HG03045 (cell line): ENCODE data around the gene PRLR.

Experiments
- ATAC-seq: cut with Tn5 transposase; IDR thresholded peaks from one replicate; pipeline ENCODE4 v1.9.1; 2021; ENCODE audit warnings: mild to moderate bottlenecking, moderate library complexity; ENCODE audit not compliant: unreplicated experiment

The PRLR gene

DNA sequence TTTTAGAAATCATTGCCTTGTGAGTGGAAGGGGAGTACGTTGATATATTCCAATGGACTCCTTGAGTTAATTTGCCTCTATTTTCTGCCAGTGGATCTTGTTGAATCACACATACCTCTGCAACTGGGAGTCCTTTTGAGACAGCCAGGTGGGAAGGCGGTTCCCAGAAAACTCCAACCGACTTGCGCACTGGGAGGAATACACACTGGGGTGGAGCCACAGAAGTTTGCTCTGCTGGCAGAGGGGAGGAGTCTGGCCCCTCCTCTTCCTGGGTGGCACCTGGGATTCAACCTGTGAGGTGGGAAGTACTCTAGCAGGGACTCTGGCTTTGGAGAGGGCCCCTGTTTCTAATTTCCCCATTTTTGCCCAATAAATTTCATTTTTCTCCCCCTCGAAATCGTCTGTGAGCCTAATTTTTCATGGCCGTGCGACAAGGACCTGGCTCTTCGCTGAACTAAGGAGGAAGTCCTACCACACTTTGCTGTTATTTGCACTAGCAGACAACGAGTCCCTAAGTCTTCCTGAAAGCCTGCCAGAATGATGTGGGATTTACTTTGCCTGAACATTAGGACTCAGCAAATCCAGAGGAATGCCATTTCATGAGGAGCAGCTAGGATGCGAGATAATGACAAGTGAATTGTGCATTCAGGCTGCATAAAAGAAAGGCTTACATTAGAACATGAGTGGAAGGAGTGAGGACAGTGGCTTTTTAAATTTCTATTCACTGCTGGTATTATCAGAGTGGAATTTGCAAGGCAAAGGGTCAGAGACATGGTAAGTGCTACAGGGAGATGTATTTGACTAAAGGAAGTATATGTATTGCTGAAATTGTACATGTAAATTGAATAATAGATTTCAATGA, 67.2 kb downstream of the PRLR start:
- ATAC-seq = no peak

DNA sequence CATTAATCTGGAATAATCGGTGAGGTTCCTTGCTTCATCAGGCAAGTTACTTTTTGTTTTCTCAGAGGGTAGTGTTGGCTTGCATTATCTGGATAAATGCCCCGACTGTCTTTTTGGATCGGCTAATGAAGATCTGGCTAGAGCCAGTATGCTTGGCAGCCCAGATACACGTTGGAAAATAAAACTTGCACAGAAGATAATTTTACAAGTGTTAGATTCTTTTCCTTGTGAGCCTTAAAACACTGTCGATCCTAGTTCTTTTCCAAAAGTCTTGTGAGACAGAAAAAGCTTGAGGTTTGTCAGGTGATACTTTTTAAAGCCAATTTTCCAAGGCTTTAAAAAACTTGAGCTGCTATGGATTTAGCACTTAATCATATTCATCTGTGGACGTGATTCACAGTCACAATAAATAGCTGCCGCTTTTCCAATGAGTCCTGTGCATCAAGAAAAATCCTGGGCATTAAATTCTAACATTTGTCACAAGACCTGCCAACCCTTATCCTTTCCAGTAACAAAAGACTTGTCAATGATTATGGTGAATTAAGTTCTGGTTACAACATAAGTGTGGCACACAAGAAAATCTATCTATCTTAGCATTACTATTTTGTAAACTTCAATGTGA, 68.5 kb downstream of the PRLR start:
- ATAC-seq = no peak

DNA sequence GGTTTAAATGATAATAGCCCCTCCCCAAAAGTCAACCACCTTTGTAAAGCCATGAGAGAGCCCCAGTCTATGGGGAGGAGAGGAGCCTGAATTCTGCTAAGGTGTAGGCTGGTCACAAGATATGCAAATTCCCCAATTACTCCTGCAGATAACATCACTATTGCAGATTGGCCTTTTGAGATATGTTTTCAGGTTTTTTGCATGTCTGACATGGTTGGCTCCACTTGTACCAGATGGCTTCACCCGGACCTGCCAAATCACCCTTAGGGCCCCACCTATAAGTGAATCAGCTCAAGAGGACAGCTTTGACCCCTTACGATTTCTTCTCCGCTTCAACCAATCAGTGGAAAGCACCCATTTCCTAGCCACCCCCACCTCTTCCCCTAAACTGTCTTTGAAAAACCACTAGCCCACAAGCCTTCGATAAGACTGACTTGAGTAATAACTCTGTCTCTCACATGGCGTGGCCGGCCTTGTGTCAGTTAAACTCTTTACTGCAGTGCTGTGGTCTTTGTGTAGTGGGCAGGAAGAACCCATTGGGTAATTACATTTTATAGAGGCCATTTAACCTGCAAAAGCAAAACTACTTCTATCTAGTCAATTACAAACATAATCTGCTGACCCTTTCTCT, 69.7 kb downstream of the PRLR start:
- ATAC-seq = no peak

DNA sequence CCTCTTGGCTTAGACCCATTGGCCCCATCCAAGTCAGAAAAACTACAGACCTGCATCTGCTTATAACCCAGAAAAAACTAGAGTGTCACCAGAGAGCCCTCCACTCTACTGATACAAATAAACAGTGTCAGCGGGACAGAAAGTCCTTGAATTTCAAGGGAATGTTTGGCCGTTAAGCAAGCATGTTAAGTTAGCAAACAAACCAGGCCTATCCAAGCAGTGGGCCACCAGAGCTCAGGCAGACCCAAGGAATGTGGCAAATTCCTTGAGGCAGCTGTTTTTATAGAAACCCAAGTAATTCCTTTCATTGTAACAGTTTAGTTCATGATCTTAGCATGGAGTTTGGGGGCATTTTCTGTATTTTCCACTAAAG, 70.9 kb downstream of the PRLR start:
- ATAC-seq = no peak

DNA sequence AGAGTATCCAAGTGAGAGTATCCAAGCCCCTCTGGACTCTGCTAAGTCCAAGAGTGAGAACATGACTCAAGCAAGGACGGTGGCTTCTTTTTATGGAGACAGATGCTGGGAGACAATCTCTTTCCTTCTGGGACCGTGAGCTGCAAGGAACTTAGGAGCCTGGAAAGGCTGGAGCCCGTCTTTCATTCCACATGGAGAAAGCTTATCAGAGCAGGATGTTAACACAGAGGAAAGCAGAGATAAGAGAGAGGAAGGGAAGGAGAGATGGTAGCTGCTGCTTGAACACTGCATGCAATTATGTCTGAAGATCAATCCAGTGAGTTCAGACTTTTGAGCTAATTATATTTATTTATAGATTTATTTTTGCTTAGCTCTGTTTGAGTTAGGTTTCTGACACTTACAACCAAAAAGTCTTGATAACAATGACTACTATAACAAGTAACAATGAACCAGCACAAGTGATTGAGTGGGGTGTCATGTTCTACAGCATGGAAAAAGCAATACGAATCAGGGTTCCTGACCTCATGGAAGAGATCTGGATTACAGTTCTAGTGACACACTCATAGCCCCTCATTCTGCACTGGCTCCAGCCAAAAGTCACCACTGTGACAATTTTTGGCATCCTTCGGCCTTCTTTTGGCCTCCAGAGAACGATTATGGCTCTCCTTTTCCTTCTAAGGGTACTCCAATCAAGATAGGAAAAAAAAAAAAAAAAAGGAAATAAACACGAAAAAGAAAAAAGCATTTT, 71.5 kb downstream of the PRLR start:
- no peak for ATAC-seq

DNA sequence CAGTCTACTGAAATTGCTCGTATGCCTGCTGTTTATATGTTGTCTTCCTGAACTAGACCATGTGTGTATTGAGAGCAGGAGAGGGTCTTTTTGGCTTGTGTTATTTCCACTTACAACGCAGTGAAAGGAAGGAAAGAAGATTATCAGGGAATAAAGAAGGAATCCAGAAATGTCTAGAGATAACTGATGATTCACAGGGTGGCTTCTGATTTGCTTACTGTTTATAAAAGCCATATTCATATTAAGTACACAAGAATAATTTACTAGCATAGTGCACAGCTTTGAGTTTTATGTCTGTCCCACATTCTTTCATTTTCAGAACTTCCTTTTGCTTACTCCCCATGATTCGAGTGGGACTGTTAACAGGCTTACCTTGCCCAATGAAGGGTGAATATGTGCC, 72.1 kb downstream of the PRLR start:
- no peak for ATAC-seq

DNA sequence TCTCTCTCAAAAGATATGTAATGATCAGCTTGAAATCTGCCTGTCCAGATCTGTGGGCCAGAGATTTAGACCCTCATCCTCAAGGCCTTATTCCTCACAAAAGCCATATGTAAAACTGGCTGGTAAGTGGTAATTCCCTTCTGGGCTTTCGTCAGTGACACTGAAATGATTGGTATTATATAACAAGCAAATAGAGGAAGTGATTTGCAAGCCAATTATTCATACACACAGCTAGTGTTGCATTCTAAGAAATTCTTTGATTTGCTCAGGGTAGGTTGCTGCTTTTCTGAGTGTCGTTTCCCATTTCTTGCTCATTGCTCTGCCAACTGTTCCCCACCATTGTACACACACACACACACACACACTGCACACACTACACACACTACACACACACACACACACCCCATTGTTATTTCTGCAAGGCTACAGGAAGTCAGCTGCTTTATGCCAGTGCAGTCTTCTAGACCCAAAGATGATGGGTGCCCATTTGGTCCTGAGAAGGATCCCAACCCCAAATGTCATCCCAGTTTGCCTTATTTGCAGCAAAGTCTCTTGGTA, 76.8 kb downstream of the PRLR start:
- no peak for ATAC-seq

DNA sequence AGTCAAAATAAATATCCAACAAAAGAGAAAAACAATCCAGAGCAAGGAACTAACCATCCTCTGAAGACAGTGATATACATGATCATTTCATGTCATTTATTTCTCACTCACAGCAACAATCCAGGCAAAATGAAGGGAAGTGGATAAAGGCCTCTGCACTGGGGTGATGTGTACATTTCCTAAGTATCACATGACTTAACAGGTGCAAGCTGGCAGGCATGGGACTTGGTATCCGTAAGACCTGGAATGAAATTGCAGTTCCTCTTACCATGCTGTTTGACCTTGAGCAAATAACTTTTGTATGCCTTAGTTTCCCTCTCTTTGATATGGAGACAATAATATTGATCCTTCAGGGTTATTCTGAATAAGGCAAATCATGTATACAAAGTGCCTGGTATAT, 77.6 kb downstream of the PRLR start:
- ATAC-seq = no peak

DNA sequence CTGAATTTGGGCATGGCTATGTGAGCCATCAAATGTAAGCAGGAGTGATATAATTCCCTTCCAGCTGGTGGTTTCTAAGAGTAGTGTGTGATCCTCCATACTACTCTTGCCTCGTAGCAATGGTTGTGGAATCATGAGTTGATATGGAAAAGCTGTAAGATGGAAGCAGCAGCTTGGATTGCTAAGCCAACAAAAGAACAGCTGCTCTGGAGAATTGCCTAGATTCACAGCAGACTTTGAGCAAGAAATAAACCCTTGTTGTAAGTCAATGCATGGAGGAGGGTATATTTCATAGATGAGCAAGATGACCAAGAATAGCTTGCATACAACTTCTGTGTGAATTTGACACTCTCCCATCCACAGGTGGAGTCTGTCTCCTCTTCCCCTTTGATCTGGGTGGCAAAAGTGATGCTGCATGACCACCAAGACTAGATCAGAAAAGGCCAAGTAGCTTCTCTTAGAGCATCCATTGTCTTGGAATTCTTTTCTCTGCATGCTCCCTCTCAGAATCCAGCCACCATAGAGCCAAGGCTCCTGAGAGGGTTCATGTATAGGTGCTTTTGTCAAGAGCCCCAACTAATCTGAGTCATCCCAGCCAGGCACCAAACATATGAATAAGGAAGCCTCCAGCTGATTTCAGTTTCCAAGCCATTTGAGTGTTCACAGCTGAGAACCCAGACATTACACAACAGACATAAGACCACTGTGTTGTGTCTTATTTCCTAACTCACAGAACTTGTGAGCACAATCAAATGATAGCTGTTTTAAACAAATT, 79.0 kb downstream of the PRLR start:
- no peak for ATAC-seq

DNA sequence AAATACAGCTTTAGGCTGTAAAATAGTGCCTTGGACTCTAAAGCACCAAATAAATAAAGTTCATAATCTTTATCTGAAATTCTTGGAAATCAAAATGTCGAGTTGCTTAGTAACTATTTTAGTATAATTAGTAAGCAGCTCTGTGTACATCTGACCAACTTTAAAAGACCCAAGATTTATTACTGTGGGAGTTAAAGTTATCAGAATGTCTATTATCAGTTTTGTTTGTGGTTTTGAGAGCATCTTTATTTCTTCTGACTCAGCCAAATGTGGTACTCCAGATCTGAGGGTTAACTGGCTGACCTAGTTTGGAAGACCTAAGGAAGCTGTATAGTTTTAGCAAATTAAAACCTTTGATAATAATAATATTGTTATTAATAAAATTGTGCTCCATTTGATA, 81.2 kb downstream of the PRLR start:
- no peak for ATAC-seq

DNA sequence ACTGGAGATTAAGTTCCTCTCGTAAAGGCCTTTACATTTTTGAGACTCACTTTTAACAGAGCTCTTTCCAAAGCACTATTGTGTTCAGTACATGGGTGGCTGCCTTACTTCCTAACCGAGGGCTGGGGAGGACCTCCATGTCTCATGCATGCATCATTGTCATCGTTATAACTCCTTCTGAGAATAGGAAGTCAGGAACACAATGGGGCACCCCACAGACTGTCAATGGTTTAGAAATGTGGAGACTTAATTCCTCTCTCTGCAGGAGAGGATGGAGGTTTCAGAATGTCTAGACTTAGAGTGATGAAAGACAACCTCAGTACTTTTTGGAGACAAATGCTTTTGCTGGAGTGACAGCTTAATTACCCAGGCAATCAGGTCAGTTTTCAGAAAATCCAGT, 83.9 kb downstream of the PRLR start:
- ATAC-seq = no peak

DNA sequence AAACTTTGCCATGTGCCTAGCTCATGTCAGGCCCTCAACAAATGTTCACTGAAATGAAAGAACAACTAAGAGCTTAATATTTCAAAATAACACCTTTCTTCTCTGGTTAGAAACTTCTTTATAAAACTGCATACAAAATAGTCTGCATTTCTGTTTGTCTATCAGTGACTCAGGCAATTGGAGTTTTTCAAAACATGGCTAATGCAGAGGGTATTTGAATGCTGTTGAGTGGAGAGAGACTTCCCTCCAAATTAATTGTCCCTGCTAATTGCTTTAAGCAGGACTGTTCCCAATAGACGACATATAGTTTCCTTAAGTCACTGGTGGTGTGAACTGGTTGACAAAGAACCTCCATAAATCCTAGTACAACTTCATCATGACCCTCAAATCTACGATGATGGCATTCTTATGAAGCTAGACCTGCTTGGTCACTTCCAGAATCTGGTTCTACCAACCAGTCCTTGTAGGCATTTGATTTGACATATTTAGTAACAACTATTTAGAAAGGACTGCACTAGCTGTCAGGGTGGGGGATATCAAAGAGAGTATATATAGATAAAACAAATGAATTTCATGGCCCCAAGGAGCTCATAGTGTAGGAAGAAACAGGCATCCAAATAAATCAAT, 84.5 kb downstream of the PRLR start:
- no peak for ATAC-seq

DNA sequence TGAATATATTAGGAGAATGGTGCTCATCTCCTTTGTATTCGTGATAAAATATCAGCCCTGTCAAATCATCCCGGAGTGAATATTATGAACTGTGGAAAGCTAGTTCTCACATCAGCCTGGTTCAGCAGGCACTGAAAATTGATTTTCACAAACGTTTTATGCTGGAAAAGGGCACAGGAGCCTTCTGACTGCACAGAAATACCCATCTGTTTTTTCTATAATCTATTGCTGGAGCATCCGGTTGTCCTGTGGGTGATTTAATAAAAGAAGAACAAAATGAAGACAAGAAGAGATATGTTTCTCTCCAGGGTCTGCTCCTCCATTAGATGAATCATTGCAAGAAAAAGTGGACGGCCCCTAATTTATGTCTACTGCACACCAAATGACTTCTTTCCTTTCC, 85.3 kb downstream of the PRLR start:
- ATAC-seq = no peak

DNA sequence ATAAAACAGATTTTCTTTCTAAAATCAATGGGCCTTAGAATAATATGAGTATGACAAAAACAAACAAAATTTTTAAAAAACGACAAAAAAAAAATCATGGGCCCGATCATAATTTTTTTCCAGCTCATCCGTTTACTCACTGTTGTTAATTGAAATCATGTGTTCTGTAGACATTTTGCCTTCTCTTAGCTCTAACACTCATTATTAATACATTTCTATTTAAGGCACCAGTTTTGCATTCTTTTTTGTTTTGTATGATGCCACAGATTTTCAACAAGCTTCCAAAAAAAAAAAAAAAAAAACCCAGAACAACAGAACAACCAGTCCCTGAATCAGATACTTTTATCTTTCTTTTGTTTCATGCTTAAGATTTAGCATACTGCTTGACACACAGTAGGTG, 86.4 kb downstream of the PRLR start:
- no peak for ATAC-seq

DNA sequence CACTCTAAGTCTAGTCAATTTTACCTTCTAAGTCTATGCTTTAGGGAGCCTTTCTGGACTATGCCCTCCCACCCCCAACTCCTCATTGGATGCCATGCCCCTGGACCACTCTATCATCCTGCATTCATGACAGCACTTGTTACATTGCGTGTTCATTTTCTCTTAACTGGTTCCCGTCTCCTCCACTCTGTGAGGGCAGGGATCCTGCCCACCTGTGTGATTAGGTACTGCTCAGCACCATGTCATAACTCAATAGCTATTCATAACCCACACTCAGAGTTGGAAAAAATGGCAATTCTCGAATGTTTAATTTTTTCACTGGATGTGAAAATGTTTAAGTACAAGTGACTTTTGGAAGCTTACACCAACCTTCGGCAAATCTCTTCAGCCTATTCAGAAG, 88.5 kb downstream of the PRLR start:
- ATAC-seq = no peak

DNA sequence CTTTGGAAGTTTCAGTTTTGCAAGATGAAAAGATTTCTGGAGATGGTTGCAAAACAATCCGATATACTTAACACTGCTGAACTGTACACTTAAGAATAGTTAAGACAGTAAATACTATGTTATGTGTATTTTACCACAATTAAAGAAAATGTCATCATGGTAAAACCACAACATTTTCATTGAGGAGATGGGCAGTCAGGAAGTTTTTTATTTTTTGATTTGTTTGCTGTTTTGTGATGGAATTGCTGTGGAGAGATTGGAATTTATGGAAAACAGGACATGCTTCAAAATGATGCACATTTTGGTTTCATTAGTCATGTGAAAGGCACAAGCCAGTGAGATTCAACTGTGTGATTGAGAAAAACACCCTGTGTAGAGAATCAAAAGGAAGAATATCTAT, 92.1 kb downstream of the PRLR start:
- no peak for ATAC-seq

DNA sequence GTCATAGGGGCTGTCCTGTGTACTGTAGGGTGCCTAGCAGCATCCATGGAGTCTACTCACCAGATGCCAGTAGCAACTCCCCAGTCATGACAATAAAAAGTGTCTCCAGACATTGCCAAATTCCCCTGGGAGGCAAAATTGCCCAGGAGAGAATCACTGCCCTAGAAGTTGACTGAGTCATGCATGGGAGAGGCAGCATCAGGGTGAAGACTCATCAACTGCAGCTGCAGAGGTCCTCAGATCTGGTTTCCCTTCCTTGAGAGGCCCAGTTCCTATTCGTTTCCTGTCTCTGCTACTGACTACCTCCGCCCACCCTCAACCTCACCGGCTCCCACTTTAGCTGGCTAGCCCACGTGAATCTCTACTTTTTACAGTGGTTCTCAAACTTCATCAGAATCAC, 93.9 kb downstream of the PRLR start:
- no peak for ATAC-seq

DNA sequence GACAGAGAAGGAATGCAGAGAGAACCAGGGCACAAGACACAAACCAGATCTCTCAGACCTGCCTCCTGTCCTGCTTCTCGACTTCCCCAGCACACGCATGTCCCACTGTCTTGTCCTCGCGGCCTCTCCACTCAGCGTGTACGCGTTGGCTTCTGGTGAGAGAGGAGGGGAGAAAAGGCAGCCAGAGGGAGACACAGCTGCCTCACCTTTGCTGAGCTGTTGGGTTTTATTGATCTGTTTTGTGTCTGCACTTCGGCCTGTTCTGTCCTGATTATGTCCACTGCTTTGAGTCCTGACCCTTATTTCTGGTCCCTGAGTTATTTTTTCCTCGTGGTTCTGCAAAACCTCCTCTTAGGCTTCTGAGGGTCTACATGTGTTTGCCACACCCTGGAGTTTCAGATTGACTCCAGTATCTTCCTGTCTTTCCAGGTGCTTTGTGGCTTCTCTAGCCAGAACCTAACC, 95.0 kb downstream of the PRLR start:
- no peak for ATAC-seq

DNA sequence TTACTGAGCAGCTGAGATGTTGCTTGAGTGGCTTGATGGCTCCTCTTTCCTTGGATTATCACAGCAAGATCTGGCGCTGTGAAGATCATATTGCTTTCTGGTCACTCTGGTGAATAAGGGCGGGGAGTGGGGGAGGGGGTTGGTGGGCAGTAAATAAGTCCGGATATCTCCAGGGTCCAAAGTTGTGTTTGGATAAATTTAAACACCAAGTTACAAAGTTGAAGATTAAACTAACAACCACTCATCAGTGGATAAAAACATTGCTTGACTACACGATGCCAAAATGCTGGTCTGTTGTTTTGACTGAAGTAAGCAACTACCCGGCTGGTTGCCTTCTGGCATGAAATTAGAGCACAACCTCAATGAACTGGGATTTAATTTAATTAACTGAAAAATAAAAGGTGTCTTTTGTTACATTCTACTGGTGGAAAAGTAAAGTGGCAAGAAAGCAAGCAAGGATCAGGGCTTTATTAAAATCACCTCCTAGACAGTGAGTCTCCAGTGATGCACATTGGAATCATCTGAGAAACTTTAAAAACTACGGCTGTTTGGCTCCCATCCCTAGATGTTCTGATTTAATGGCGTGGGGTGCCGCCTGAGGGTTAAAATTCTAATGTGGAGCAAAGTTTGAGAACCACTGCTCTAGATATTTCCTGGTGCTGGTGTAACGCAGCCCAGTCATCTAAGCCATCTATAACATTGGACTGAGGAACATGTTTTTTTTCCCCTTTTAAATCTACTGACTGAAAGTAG, 95.8 kb downstream of the PRLR start:
- no peak for ATAC-seq
